ENCODE measurements around the gene SCAF4.

DNA sequence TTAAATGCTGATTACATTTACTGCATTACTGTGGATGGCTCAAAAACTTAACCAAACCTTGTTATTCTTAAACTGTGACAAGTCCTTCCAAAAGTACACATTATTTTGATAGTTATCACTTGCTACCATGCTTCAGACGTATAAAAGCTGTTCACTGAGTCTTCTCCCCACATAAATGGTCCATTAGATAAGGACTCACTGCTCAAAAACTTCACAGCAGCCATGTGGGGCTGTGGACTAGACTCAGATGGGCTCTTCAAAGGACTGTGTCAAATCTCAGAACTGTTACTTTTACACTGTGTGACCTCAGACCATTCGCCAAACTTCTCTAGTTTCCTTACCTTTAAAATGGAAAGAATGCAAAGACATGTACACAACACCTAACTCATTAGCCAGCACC, 11.6 kb downstream of the SCAF4 start:
- no peak for TF ChIP-seq POLR2A (IDR thresholded peaks at IDR 0.05)
- TF ChIP-seq, protein P1, sequence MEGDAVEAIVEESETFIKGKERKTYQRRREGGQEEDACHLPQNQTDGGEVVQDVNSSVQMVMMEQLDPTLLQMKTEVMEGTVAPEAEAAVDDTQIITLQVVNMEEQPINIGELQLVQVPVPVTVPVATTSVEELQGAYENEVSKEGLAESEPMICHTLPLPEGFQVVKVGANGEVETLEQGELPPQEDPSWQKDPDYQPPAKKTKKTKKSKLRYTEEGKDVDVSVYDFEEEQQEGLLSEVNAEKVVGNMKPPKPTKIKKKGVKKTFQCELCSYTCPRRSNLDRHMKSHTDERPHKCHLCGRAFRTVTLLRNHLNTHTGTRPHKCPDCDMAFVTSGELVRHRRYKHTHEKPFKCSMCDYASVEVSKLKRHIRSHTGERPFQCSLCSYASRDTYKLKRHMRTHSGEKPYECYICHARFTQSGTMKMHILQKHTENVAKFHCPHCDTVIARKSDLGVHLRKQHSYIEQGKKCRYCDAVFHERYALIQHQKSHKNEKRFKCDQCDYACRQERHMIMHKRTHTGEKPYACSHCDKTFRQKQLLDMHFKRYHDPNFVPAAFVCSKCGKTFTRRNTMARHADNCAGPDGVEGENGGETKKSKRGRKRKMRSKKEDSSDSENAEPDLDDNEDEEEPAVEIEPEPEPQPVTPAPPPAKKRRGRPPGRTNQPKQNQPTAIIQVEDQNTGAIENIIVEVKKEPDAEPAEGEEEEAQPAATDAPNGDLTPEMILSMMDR (IDR thresholded peaks at IDR 0.05), result no peak

All from esophagus squamous epithelium (tissue), 4 donors.